Natural killer cell treated with Interleukin-12 subunit alpha and Interleukin-12 subunit beta and Interleukin-15 and Interleukin-18, amount 100 ng/mL, for 72 hours (primary cell): ENCODE measurements around the gene SMTNL2. TPM values are rescaled to one million over a fixed set of nuclear protein-coding genes. Genes with fewer than 3 reads are reported as not detected.
"Not testable (repeated sequence)": the region's sequence is repeated elsewhere in the genome, so short reads cannot be mapped to it uniquely, and the experiment has no call there.

Experiments
- ATAC-seq, 2 donors: fragments of 150-1000 bp; cut with Tn5 transposase in 1 of 2; sonication (Bioruptor Pico), chemical (Tn5 transposase) in 1 of 2; 2 replicates each; pipeline ENCODE4 v1.10.0; 2021
- DNase-seq: peaks from one replicate; pipeline ENCODE4 v3.0.0; 2022; ENCODE audit warnings: low spot score
- H3K27ac Mint-ChIP-seq, 2 donors: 1 replicate in 1 of 2; 2 replicates in 1 of 2; pipeline ENCODE4 v1.8.0; 2022; ENCODE audit warnings: mixed read lengths in 2 of 2, mild to moderate bottlenecking in 1 of 2, moderate library complexity in 1 of 2
- H3K27me3 Mint-ChIP-seq, 2 donors: 1 replicate in 1 of 2; 2 replicates in 1 of 2; pipeline ENCODE4 v1.8.0; 2022; ENCODE audit warnings: mixed read lengths in 2 of 2
- H3K36me3 Mint-ChIP-seq: one replicate; pipeline ENCODE4 v1.8.0; 2022; ENCODE audit warnings: mixed read lengths
- H3K4me1 Mint-ChIP-seq, 2 donors: 1 replicate in 1 of 2; 2 replicates in 1 of 2; pipeline ENCODE4 v1.8.0; 2022; ENCODE audit warnings: low read depth in 2 of 2, mixed read lengths in 2 of 2, mild to moderate bottlenecking in 1 of 2
- H3K4me3 Mint-ChIP-seq: one replicate; pipeline ENCODE4 v1.8.0; 2022; ENCODE audit warnings: mixed read lengths
- H3K9me3 Mint-ChIP-seq: 2 replicates; pipeline ENCODE4 v1.8.0; 2022; ENCODE audit warnings: mixed read lengths
- total RNA-seq, 2 donors: library from RNA; stranded (reverse); gene quantifications; one replicate each; pipeline ENCODE4 v1.2.3, GENCODE V29; 2022

Gene SMTNL2
- total RNA-seq, 2 donors from 2014 or later = not detected

- Mint-ChIP-seq H3K36me3 (no peaks in the 10 kb centered on the region), H3K4me1 (peaks cover 13 to 30% of the 10 kb centered on the region in 2 donors), H3K9me3 (no peaks in the 10 kb centered on the region), H3K27ac (no peak overlapping the region), H3K27me3 (no peaks in the 10 kb centered on the region), H3K4me3 (no peak overlapping the region)
- DNase-seq = no peak
- ATAC-seq = no peak
Measured at GRCh38 chr17:4560837-4561256, 23.5 kb upstream of the SMTNL2 start.

DNA sequence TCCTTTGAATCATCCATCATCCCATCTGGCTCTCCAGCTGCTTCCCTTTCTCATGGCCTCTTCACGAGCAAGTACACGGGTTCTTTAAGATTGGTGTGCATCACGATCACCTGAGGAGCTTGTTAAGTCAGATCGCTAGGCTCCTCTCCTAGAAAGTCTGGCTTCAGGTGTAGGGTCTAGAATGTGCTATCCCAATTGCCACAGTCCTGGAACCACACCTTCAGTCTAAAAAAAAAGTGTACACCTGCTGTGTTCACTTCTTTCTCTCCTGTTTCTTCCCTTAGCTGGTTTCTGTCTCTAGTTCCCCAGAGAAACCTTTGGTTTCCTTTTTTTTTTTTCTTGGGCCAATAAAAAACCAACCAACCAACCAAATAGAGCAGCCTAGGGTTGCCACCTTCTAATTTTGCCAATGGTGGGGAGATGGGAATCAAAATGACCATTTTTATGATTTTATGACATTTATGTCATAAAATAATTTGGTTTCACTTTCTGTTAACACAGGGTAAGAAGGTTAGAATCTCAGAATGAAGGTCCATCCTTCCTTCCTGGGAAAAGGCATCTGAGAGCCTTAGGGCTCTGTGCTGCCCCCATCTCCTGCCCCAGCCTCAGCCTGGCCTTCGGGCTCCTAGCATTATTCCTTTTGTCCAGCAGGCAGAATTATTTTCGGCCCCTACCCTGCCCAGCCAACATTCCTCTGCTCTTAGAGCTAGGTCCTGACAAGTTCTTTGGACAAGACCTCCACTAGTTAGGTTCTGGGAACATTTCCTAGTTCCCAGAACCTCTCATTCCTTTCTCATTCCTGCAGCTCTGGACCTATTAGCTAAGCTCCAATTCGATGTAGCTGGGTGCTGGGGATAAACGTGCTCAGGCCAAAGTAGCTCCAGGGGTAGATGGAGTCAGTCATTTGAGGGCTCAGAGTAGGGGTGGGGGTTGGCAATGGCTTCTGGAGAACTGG, 22.0 kb upstream of the SMTNL2 start:
- Mint-ChIP-seq H3K4me1 (peaks cover 9 to 25% of the 10 kb centered on the region in 2 donors), H3K36me3 (no peaks in the 10 kb centered on the region), H3K27me3 (no peaks in the 10 kb centered on the region), H3K4me3 (no peak overlapping the region), H3K27ac (peak overlapping the region in 1 of 2 donors; percentile 3), H3K9me3 (no peaks in the 10 kb centered on the region)
- no peak for DNase-seq
- no peak for ATAC-seq

DNA sequence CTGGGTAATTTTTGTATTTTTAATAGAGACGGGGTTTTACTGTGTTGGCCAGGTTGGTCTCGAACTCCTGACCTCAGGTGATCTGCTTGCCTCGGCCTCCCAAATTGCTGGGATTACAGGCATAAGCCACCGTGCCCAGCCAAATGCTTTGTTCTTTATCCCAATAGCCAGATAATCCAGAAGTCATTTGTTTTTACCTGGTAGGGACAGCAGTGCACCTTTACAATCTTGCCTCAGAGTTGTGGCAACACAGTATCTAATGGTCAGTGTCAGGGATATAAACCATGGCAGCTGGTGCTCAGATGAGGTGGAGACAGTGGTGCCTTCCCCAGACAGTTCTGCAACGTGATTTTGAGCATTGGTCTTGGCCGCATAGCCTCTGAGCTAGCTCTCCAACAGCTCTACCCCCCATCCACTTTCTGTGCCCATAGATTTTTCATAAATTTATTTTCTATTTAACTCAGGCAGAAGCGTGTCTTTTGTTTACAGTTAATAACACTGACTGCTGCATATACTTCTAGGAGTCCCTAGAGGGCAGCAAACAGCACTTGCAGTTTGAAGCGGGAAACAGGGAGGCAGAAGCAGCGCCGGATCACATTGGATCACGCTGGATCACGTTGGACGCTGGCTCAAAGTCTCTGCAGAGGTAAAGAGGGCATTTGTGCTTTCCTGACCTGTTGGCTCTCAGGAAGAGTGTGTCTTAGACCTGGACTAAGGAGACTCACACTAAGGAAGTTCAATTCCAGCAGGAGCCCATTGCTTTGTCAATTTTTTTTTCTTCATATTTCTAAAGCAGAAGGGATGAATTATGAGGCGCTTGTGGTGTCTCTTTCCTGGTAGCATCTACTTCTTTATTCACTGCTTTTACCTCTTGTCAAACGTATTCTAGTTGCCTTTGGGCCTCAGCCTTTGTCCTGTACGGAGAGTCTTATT, 18.9 kb upstream of the SMTNL2 start:
- H3K27me3 Mint-ChIP-seq = peaks cover 0 to 6% of the 10 kb centered on the region in 2 donors

DNA sequence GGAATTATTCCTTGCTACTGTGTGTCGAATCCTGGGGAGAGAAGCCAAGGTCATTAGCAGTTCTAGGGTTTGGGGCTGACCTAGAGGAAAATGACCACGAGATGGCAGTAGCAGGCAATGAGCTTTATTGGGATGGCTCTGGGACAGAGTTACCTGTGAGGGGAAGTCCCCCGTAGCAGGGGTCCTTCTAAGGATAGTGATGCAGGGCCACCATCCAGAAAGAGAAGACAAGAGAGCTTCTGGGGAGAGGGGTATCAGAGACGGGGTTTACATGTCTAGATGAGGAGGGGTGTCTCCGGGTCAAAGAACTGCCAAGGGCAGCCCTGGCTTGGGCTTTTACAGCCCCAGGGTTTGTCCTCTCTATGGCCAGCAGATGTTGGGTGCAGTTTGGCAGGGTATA, 17.5 kb upstream of the SMTNL2 start:
- peaks cover 0 to 6% of the 10 kb centered on the region in 2 donors for H3K27me3 Mint-ChIP-seq

More for the DNA sequence above, 18.9 kb upstream of the SMTNL2 start:
- Mint-ChIP-seq H3K4me1 (peaks cover 9 to 25% of the 10 kb centered on the region in 2 donors), H3K4me3 (no peak overlapping the region), H3K36me3 (no peaks in the 10 kb centered on the region), H3K27ac (no peak overlapping the region), H3K9me3 (no peaks in the 10 kb centered on the region)
- ATAC-seq (peak; percentile 80 to 82), DNase-seq (peak; percentile 72)

GRCh38 chr17:4569591-4569990, 14.7 kb upstream of the SMTNL2 start:
- no peak for ATAC-seq
- no peak for DNase-seq
- H3K4me1 Mint-ChIP-seq = peaks cover 15 to 16% of the 10 kb centered on the region in 2 donors
- H3K4me3 Mint-ChIP-seq = no peak overlapping the region
- no peaks in the 10 kb centered on the region for H3K36me3 Mint-ChIP-seq
- peaks cover 6% of the 10 kb centered on the region in 2 donors for H3K27me3 Mint-ChIP-seq
- H3K9me3 Mint-ChIP-seq = no peaks in the 10 kb centered on the region
- no peak overlapping the region for H3K27ac Mint-ChIP-seq

More for the DNA sequence above, 17.5 kb upstream of the SMTNL2 start:
- Mint-ChIP-seq H3K4me3 (no peak overlapping the region), H3K36me3 (no peaks in the 10 kb centered on the region), H3K9me3 (no peaks in the 10 kb centered on the region), H3K27ac (no peak overlapping the region), H3K4me1 (peaks cover 9 to 25% of the 10 kb centered on the region in 2 donors)
- no peak for DNase-seq
- ATAC-seq = peak in 1 of 2 donors; percentile 38

DNA sequence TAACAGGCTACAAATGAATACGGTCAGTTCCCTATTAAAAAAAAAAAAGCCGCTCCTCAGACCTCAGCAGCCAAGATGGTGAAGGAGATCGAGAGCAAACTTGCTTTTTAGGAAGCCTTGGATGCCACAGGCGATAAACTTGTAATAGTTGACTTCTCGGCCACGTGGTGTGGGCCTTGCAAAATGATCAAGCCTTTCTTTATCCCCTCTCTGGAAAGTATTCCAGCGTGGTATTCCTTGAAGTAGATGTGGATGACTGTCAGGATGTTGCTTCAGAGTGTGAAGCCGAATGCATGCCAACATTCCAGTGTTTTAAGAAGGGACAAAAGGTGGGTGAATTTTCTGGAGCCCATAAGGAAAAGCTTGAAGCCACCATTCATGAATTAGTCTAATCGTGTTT, 12.2 kb upstream of the SMTNL2 start:
- ATAC-seq = no peak
- H3K27ac Mint-ChIP-seq = no peak overlapping the region
- H3K27me3 Mint-ChIP-seq = peaks cover 6% of the 10 kb centered on the region in 2 donors
- no peaks in the 10 kb centered on the region for H3K9me3 Mint-ChIP-seq
- H3K4me3 Mint-ChIP-seq = no peak overlapping the region
- no peak for DNase-seq
- H3K4me1 Mint-ChIP-seq = peaks cover 11% of the 10 kb centered on the region in 2 donors
- no peaks in the 10 kb centered on the region for H3K36me3 Mint-ChIP-seq

GRCh38 chr17:4573115-4573514, 11.2 kb upstream of the SMTNL2 start:
- DNase-seq = no peak
- no peak for ATAC-seq
- Mint-ChIP-seq H3K9me3 (no peaks in the 10 kb centered on the region), H3K27ac (no peak overlapping the region), H3K4me3 (no peak overlapping the region), H3K27me3 (peaks cover 6% of the 10 kb centered on the region in 2 donors), H3K36me3 (no peaks in the 10 kb centered on the region), H3K4me1 (peaks cover 11% of the 10 kb centered on the region in 2 donors)

DNA sequence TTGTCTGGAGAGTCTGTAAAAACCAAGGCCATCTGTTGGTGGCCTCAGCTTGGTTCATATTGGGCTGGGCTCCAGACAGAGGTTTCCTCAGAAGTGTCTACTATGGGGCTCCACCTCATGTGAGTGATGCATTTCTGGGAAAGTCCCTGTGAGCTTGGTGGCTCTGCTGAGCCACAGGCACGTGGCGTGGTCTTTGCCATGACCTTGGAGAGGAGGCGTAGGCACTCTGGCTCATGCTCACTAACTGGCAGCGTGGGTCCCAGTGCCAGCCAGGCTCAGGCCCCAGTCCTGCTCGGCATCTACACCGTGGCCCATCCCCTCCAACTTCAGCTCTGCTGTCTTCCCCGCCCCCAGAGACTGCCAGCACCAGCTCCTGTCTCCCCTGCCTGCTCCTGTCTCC, 10.7 kb upstream of the SMTNL2 start:
- Mint-ChIP-seq H3K27ac (no peak overlapping the region), H3K4me3 (no peak overlapping the region), H3K27me3 (peaks cover 6% of the 10 kb centered on the region in 2 donors), H3K36me3 (no peaks in the 10 kb centered on the region), H3K4me1 (peaks cover 11% of the 10 kb centered on the region in 2 donors), H3K9me3 (no peaks in the 10 kb centered on the region)
- ATAC-seq (peak; percentile 76 to 78), DNase-seq (no peak)

DNA sequence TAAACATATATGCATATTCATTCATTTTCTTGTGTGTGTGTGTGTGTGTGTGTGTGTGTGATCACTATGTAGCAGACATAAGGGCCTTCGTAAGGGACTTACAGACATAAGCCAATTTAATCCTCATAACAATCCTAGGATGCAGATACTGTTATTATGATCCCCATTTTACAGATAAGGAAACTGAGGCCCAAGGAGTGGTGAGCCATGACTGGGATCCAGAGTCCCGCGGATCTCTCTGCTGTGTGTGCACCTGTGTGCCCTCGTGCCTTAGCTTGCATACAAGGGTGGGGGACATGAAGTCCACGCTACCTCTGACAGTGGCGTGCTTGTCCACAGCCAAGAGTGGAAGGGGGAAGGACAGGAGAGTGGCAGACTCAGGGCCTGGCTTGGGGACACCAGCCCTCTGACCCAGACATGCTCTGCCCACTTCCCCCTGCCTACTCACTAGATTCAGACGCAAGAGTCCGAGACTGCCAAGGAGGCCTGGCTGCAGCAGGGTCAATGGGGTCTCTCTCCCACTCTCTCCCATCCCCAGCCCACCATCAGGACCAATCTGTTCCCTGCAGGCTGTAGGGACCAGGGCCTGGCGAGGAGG, 9.8 kb upstream of the SMTNL2 start:
- DNase-seq (no peak), ATAC-seq (no peak)
- peaks cover 11% of the 10 kb centered on the region in 2 donors for H3K4me1 Mint-ChIP-seq
- H3K27ac Mint-ChIP-seq = no peak overlapping the region
- H3K27me3 Mint-ChIP-seq = peaks cover 6% of the 10 kb centered on the region in 2 donors
- no peaks in the 10 kb centered on the region for H3K36me3 Mint-ChIP-seq
- H3K4me3 Mint-ChIP-seq = no peak overlapping the region
- H3K9me3 Mint-ChIP-seq = no peaks in the 10 kb centered on the region

DNA sequence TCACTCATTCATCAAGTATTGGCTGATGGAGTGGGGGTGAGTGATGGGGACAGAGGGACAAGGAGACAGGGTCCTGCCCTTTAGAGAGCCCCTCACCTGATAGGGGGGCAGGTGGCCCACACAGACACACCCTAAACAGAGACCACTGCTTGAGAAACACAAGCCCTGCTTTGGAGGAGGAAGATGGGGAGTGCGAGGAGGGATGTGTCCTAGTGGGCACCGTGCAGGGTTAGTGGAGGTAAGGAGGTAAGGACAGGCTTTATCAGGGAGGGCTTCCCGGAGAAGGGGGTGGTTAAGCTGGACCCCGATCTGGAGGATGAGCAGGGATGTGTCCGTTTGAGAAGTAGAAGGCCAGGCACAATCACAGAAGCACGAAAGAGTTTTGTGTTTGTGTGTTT, 8.2 kb upstream of the SMTNL2 start:
- Mint-ChIP-seq H3K27me3 (peaks cover 0 to 9% of the 10 kb centered on the region in 2 donors), H3K27ac (no peak overlapping the region), H3K9me3 (no peaks in the 10 kb centered on the region), H3K36me3 (no peaks in the 10 kb centered on the region), H3K4me1 (peaks cover 11% of the 10 kb centered on the region in 2 donors), H3K4me3 (no peak overlapping the region)
- no peak for ATAC-seq
- DNase-seq = no peak

GRCh38 chr17:4576729-4577322, 7.5 kb upstream of the SMTNL2 start:
- DNase-seq (no peak), ATAC-seq (no peak)
- H3K4me3 Mint-ChIP-seq = no peak overlapping the region
- H3K4me1 Mint-ChIP-seq = peaks cover 11% of the 10 kb centered on the region in 2 donors
- H3K9me3 Mint-ChIP-seq = no peaks in the 10 kb centered on the region
- no peaks in the 10 kb centered on the region for H3K36me3 Mint-ChIP-seq
- H3K27ac Mint-ChIP-seq = no peak overlapping the region
- H3K27me3 Mint-ChIP-seq = peaks cover 0 to 12% of the 10 kb centered on the region in 2 donors

DNA sequence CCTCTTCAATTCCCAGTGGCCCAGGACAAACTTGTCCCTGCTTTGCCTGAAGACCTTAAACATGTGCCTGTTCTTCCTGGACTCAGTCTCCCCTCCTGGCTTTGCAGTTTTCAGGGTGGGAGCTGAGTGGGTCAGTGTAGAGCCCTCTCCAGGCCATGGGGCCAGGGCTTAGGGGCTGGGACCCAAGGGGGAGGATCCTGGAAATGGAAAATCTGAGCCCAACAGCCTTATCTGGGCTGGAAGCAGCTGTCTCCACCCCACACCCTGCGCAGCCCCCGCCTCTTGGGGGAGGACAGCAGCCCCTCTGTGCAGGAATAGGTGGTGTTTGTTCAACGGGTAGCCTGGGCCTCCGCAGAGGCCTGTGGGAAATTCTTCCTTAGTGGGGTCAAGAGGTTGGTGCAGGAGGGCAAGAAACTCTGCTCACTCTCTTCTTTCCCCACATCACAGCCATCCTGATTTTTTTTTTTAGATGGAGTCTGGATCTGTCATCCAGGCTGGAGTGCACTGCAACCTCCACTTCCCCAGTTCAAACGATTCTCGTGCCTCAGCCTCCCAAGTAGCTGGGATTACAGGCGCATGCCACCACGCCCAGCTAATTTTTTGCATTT, 6.8 kb upstream of the SMTNL2 start:
- Mint-ChIP-seq H3K27ac (no peak overlapping the region), H3K4me1 (peaks cover 11% of the 10 kb centered on the region in 2 donors), H3K36me3 (no peaks in the 10 kb centered on the region), H3K4me3 (no peak overlapping the region), H3K9me3 (no peaks in the 10 kb centered on the region), H3K27me3 (peaks cover 0 to 13% of the 10 kb centered on the region in 2 donors)
- DNase-seq (no peak), ATAC-seq (no peak)

GRCh38 chr17:4578349-4578748, 6.0 kb upstream of the SMTNL2 start:
- not testable (repeated sequence) for H3K36me3 Mint-ChIP-seq, H3K4me1 Mint-ChIP-seq, H3K9me3 Mint-ChIP-seq, H3K4me3 Mint-ChIP-seq, DNase-seq, ATAC-seq, H3K27ac Mint-ChIP-seq
- H3K27me3 Mint-ChIP-seq = peaks cover 4 to 13% of the 10 kb centered on the region in 2 donors
